Panc1 (cell line): ENCODE results near the gene MSLN. TPM values are rescaled to one million over a fixed set of nuclear protein-coding genes. Genes with fewer than 3 reads are reported as not detected.

Experiments
- ATAC-seq: fragments of 200-7000 bp; cut with Tn5 transposase; 2 replicates; pipeline ENCODE4 v1.9.1; 2020; ENCODE audit warnings: mild to moderate bottlenecking, moderate library complexity
- BruUV-seq: library from RNA; stranded (reverse); fragments of 400-500 nt; replicated peaks from 2 replicates; lab custom pipeline; 2021; lab: Mats Ljungman, UMichigan
- CTCF ChIA-PET: fragments of 300-600 bp; sonication (Branson Sonifier 250); formaldehyde crosslinking; loops from one replicate; lab custom pipeline; 2022; ENCODE audit warnings: antibody characterized with exemption; lab: Charles Lee
- POLR2A ChIA-PET: fragments of 300-600 bp; sonication (Branson Sonifier 250); formaldehyde crosslinking; loops from one replicate; lab custom pipeline; 2022; ENCODE audit warnings: antibody characterized with exemption; lab: Charles Lee
- DNase-seq: peaks from one replicate; pipeline ENCODE4 v3.0.0-alpha.2; 2010; ENCODE audit warnings: low read depth, low spot score
- H3K27ac ChIP-seq: 2 replicates; pipeline ENCODE4 v1.5.1; 2011; ENCODE audit warnings: mild to moderate bottlenecking, low read length, inconsistent platforms
- H3K27me3 ChIP-seq: fragments of 200-500 bp; sonication (Bioruptor generic); 2 replicates; pipeline ENCODE4 v1.6.0; 2014; ENCODE audit warnings: low read length, inconsistent platforms; ENCODE audit not compliant: control insufficient read depth, insufficient read depth
- H3K36me3 ChIP-seq: fragments of 200-500 bp; sonication (Bioruptor generic); 2 replicates; pipeline ENCODE4 v1.5.1; 2014; ENCODE audit warnings: inconsistent platforms, mild to moderate bottlenecking, low read length, moderate library complexity; ENCODE audit not compliant: control insufficient read depth, insufficient read depth
- H3K4me1 ChIP-seq: 2 replicates; pipeline ENCODE4 v1.5.1; 2011; ENCODE audit warnings: inconsistent platforms, mild to moderate bottlenecking, low read length, moderate library complexity; ENCODE audit not compliant: control insufficient read depth, insufficient read depth
- H3K4me3 ChIP-seq, 2 experiments: 2 replicates each; pipeline ENCODE4 v1.5.1; 2011 to 2012; ENCODE audit warnings: low read depth in 2 of 2, low read length in 2 of 2, mild to moderate bottlenecking in 2 of 2, inconsistent platforms in 1 of 2, moderate library complexity in 1 of 2
- H3K9me3 ChIP-seq: fragments of 200-500 bp; sonication (Bioruptor generic); 2 replicates; pipeline ENCODE4 v1.5.1; 2014; ENCODE audit warnings: low read depth, mild to moderate bottlenecking, inconsistent platforms, low read length, moderate library complexity; ENCODE audit not compliant: control insufficient read depth, insufficient read depth
- CTCF ChIP-seq: fragments of 450-650 bp; IDR thresholded peaks from 2 replicates; pipeline ENCODE4 v1.5.1; 2017; ENCODE audit warnings: mild to moderate bottlenecking
- POLR2AphosphoS5 ChIP-seq: IDR thresholded peaks from 2 replicates; pipeline ENCODE4 v1.6.1; 2012; ENCODE audit warnings: mild to moderate bottlenecking, low read depth, low read length, moderate library complexity
- REST ChIP-seq, 2 experiments: IDR thresholded peaks; 2 replicates each; pipeline ENCODE4 v1.6.1; 2011 to 2012; ENCODE audit warnings: low read depth in 2 of 2, control low read depth in 1 of 2, low read length in 1 of 2, mild to moderate bottlenecking in 1 of 2, moderate library complexity in 1 of 2; ENCODE audit not compliant: insufficient read depth in 1 of 2
- SIN3A ChIP-seq: IDR thresholded peaks from 2 replicates; pipeline ENCODE4 v1.6.1; 2012; ENCODE audit warnings: low read depth, mild to moderate bottlenecking, low read length, moderate library complexity, borderline replicate concordance; ENCODE audit not compliant: insufficient read depth
- TCF7L2 ChIP-seq: IDR thresholded peaks from 2 replicates; pipeline ENCODE4 v1.6.1; 2011; ENCODE audit warnings: mild to moderate bottlenecking, low read depth, low read length, inconsistent platforms
- in situ Hi-C: cut with HindIII; loops from 2 replicates; pipeline ENCODE4 v1.10.0; 2016; ENCODE audit warnings: low sequenced_read_pairs, low pct_unique_long_range_greater_than_20kb
- intact Hi-C: fragments of 100-400 bp; cut with micrococcal nuclease; formaldehyde crosslinking; loops from one replicate; pipeline ENCODE4 v1.10.0; 2022; ENCODE audit not compliant: unreplicated experiment
- total RNA-seq: library from RNA; stranded (reverse); gene quantifications from one replicate; pipeline ENCODE4 v1.2.1, GENCODE V29; 2021; ENCODE audit not compliant: unreplicated experiment

The MSLN gene
- total RNA-seq, 1 experiment from 2014 or later: 1.1 TPM

- intact Hi-C loops: no loop called here
- POLR2A ChIA-PET: no interaction called here
Observed at GRCh38 chr16:728890-729744, 31.4 kb upstream of the MSLN start.

GRCh38 chr16:729768-730665 is 30.5 kb upstream of the MSLN start:
- in situ Hi-C loops: no loop called here
- no peaks in the 10 kb centered on the region for H3K27me3 ChIP-seq
- ATAC-seq (no peak), DNase-seq (no peak)
- CTCF ChIA-PET: no interaction called here
- no peaks in the 10 kb centered on the region for H3K36me3 ChIP-seq
- no peaks in the 10 kb centered on the region for H3K9me3 ChIP-seq
- no TSS peak for BruUV-seq
- TF ChIP-seq TCF7L2: no peak
- no peak for TF ChIP-seq CTCF
- no peak for TF ChIP-seq SIN3A
- TF ChIP-seq POLR2AphosphoS5: no peak
- TF ChIP-seq REST (IDR thresholded peaks at IDR 0.05; ENCODE audit: insufficient read depth in 1 of 2, low read depth in 2 of 2, low read length in 1 of 2): no peak
- H3K4me1 ChIP-seq: peaks cover 10% of the 10 kb centered on the region
- intact Hi-C loops: no loop called here
- POLR2A ChIA-PET: no interaction called here
- H3K4me3 ChIP-seq: no peak overlapping the region
- no peak overlapping the region for H3K27ac ChIP-seq

More at GRCh38 chr16:728890-729744, 31.4 kb upstream of the MSLN start:
- peaks cover 13% of the 10 kb centered on the region for H3K4me1 ChIP-seq
- TF ChIP-seq SIN3A (no peak), POLR2AphosphoS5 (peak; percentile 19), REST (IDR thresholded peaks at IDR 0.05; ENCODE audit: insufficient read depth in 1 of 2, low read depth in 2 of 2, low read length in 1 of 2) (no peak)
- no peaks in the 10 kb centered on the region for H3K9me3 ChIP-seq
- CTCF ChIA-PET: no interaction called here
- in situ Hi-C loops: no loop called here
- no peaks in the 10 kb centered on the region for H3K27me3 ChIP-seq
- H3K36me3 ChIP-seq: no peaks in the 10 kb centered on the region
- H3K27ac ChIP-seq: no peak overlapping the region; the same call in 1 of the 2 replicates
- DNase-seq (no peak), ATAC-seq (no peak)
- BruUV-seq: TSS peak; percentile 84
- H3K4me3 ChIP-seq: peak overlapping the region; percentile 64 to 74
